Activated CD4-positive, alpha-beta memory T cell treated with anti-CD3 and anti-CD28 coated beads for 36 hours (primary cell): ENCODE data around the gene COX20. TPM values are rescaled to one million over a fixed set of nuclear protein-coding genes. Genes with fewer than 3 reads are reported as not detected.

ENCODE experiments used
- CTCF ChIA-PET: fragments of 350-600 bp; sonication (Branson Sonifier 250); formaldehyde crosslinking; loops from one replicate; lab custom pipeline; 2021; ENCODE audit warnings: antibody characterized with exemption, inconsistent platforms; lab: Charles Lee
- POLR2A ChIA-PET: fragments of 350-600 bp; sonication (Branson Sonifier 250); formaldehyde crosslinking; loops from one replicate; lab custom pipeline; 2021; ENCODE audit warnings: antibody characterized with exemption; lab: Charles Lee
- DNase-seq: peaks from one replicate; pipeline ENCODE4 v3.0.0-alpha.2; 2020
- H3K27ac Mint-ChIP-seq: one replicate; pipeline ENCODE4 v1.8.0; 2021; ENCODE audit warnings: mixed read lengths
- H3K27me3 Mint-ChIP-seq: one replicate; pipeline ENCODE4 v1.8.0; 2021; ENCODE audit warnings: mixed read lengths
- H3K36me3 Mint-ChIP-seq: one replicate; pipeline ENCODE4 v1.8.0; 2021; ENCODE audit warnings: mixed read lengths
- H3K4me1 Mint-ChIP-seq: one replicate; pipeline ENCODE4 v1.8.0; 2021; ENCODE audit warnings: low read depth, mixed read lengths
- H3K4me3 Mint-ChIP-seq: one replicate; pipeline ENCODE4 v1.8.0; 2021; ENCODE audit warnings: mild to moderate bottlenecking, mixed read lengths
- H3K9me3 Mint-ChIP-seq: one replicate; pipeline ENCODE4 v1.8.0; 2021; ENCODE audit warnings: mixed read lengths
- intact Hi-C: fragments of 100-400 bp; cut with micrococcal nuclease; formaldehyde crosslinking; loops from one replicate; pipeline ENCODE4 v1.15.1; 2023
- total RNA-seq, 2 experiments: library from RNA; stranded (reverse); gene quantifications; one replicate each; pipeline ENCODE4 v1.2.3, GENCODE V29; 2021

COX20 gene
- total RNA-seq, 2 experiments from 2014 or later = 23.4 to 27.8 TPM

GRCh38 chr1:244863491-244864252, 28.2 kb downstream of the COX20 start:
- Mint-ChIP-seq H3K36me3 (peaks cover 47% of the 10 kb centered on the region), H3K27ac (peak overlapping the region; percentile 97), H3K9me3 (no peaks in the 10 kb centered on the region), H3K4me1 (peaks cover 44% of the 10 kb centered on the region), H3K27me3 (no peaks in the 10 kb centered on the region), H3K4me3 (peak overlapping the region; percentile 99)
- CTCF ChIA-PET = interaction anchor here (0.9 to 4.3 kb wide), 9 partner anchors 12 to 262 kb away, joined by 3 to 32 read pairs (median 4); partner anchors contain the start of gene COX20
- intact Hi-C loops = loop anchor here (1.0 to 5.0 kb wide), 7 partner anchors 28 to 1704 kb away; partner anchors contain the start of genes CNST, COX20 and TFB2M
- DNase-seq = peak; percentile 49
- POLR2A ChIA-PET = interaction anchor here (1.5 to 13.4 kb wide), 6 partner anchors 13 to 188 kb away, joined by 3 to 219 read pairs (median 27); partner anchors contain the start of gene COX20

- Mint-ChIP-seq H3K4me3 (peak within 1 kb of the TSS; percentile 99), H3K36me3 (peaks cover 40% of the 10 kb centered on the region), H3K9me3 (no peaks in the 10 kb centered on the region)
Measured at GRCh38 chr1:244864253-244865027, 29.0 kb downstream of the COX20 start, which contains the start of gene HNRNPU. HNRNPU (minus strand) TSS chr1:244864543; CDS start chr1:244864307, 236 bp downstream.

DNA sequence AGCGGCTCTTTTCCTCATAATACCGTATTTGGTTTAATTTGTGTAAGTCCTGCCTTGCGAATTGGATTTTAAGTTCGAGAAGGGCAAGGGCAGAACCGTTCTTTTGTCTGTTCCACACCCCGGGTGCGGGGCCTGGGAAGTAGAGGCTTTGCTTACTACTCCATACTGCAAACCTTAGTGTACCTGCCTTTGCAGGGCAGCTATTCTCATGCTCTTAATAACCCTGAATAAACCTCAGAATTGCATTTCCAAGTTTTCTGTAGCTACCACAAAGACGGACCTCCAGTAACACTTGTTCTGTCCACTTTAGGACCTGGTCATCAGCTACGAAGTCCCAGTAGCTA, 29.5 kb downstream of the COX20 start:
- H3K36me3 Mint-ChIP-seq = peaks cover 35% of the 10 kb centered on the region
- POLR2A ChIA-PET = interaction anchor here (1.5 to 13.4 kb wide), 6 partner anchors 15 to 186 kb away, joined by 3 to 219 read pairs (median 27); partner anchors contain the start of gene COX20

More at GRCh38 chr1:244864253-244865027, 29.0 kb downstream of the COX20 start, which contains the start of gene HNRNPU:
- peak; percentile 97 for DNase-seq
- peak within 1 kb of the TSS; percentile 97 for H3K27ac Mint-ChIP-seq
- intact Hi-C loops = loop anchor here (1.0 to 5.0 kb wide), 6 partner anchors 29 to 1703 kb away; partner anchors contain the start of genes CNST, COX20 and TFB2M
- no peaks in the 10 kb centered on the region for H3K27me3 Mint-ChIP-seq
- POLR2A ChIA-PET = interaction anchor here (1.5 to 13.4 kb wide), 6 partner anchors 14 to 187 kb away, joined by 3 to 219 read pairs (median 27); partner anchors contain the start of gene COX20
- H3K4me1 Mint-ChIP-seq = peaks cover 38% of the 10 kb centered on the region
- CTCF ChIA-PET = interaction anchor here (0.9 to 4.3 kb wide), 12 partner anchors 13 to 263 kb away, joined by 3 to 32 read pairs (median 4); partner anchors contain the start of gene COX20

DNA sequence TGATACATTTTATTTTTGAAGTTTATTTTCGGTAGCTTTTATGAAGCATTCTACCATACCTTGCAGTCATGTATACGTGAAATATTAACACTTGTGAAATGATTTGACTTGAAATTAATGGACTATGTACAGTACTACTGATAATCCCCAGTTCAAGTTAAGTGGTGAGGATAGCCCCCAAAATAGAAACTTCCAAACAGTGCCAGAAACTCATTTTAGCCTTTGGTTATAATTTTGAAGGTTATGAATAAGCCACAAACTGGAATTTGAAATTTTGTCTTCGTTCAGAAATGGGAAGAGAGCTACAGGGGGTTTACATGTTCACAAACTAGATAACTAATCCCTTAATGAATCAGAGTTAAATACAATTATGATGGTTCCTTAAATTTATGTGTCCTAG, 30.4 kb downstream of the COX20 start:
- ChIA-PET CTCF (interaction anchor here (0.9 to 2.3 kb wide), 5 partner anchors 10 to 177 kb away, joined by 3 to 8 read pairs (median 5); no protein-coding TSS in a partner anchor), POLR2A (interaction anchor here (4.4 to 13.4 kb wide), 2 partner anchors 29 to 104 kb away, joined by 47 to 219 read pairs; partner anchors contain the start of gene COX20)
- H3K27me3 Mint-ChIP-seq = no peaks in the 10 kb centered on the region
- intact Hi-C loops = loop anchor here (2.0 kb wide), 2 partner anchors 53 to 177 kb away; no protein-coding TSS in a partner anchor
- no peaks in the 10 kb centered on the region for H3K9me3 Mint-ChIP-seq
- peak overlapping the region; percentile 99 for H3K4me3 Mint-ChIP-seq
- H3K4me1 Mint-ChIP-seq = peaks cover 27% of the 10 kb centered on the region
- peak overlapping the region; percentile 97 for H3K27ac Mint-ChIP-seq
- H3K36me3 Mint-ChIP-seq = peaks cover 28% of the 10 kb centered on the region
- DNase-seq = no peak

More for the DNA sequence above, 29.5 kb downstream of the COX20 start:
- Mint-ChIP-seq H3K27me3 (no peaks in the 10 kb centered on the region), H3K4me1 (peaks cover 34% of the 10 kb centered on the region), H3K4me3 (peak overlapping the region; percentile 99), H3K9me3 (no peaks in the 10 kb centered on the region), H3K27ac (peak overlapping the region; percentile 97)
- peak; percentile 44 for DNase-seq
- intact Hi-C loops = loop anchor here (2.0 kb wide), 2 partner anchors 54 to 178 kb away; no protein-coding TSS in a partner anchor
- CTCF ChIA-PET = interaction anchor here (1.0 to 2.3 kb wide), 9 partner anchors 13 to 263 kb away, joined by 3 to 8 read pairs (median 4); no protein-coding TSS in a partner anchor

DNA sequence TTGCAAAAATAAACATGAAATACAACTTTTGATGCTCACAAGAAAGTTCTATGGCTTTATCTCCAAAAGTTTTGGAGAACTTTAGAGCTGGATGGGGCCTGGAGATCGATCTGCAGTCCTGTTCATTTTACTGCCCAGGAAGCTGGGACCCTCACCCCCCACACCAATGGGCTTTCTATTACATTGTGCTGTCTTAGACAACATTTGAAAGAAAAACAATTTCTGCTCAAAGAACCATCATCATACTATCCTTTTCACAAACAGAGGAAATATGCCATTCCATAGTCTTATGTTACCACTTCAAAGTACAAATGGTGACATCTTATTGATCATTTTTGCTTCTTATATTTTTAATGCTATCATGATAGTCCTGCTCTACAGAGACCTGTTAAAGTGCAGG, 30.9 kb downstream of the COX20 start:
- H3K4me3 Mint-ChIP-seq = no peak overlapping the region
- H3K27ac Mint-ChIP-seq = no peak overlapping the region
- DNase-seq = no peak
- peaks cover 24% of the 10 kb centered on the region for H3K4me1 Mint-ChIP-seq
- no peaks in the 10 kb centered on the region for H3K9me3 Mint-ChIP-seq
- ChIA-PET CTCF (interaction anchor here (0.9 to 2.3 kb wide), 3 partner anchors 11 to 176 kb away, joined by 4 to 8 read pairs (median 5); no protein-coding TSS in a partner anchor), POLR2A (interaction anchor here (13.4 kb wide), 1 partner anchor 30 kb away, joined by 219 read pairs; the partner anchor contains the start of gene COX20)
- H3K27me3 Mint-ChIP-seq = no peaks in the 10 kb centered on the region
- intact Hi-C loops = no loop called here
- peaks cover 23% of the 10 kb centered on the region for H3K36me3 Mint-ChIP-seq

GRCh38 chr1:244868484-244869363, 33.3 kb downstream of the COX20 start:
- no peak overlapping the region for H3K27ac Mint-ChIP-seq
- intact Hi-C loops = no loop called here
- ChIA-PET POLR2A (interaction anchor here (0.8 kb wide), 1 partner anchor 38 kb away, joined by 3 read pairs; no protein-coding TSS in a partner anchor), CTCF (interaction anchor here (0.8 to 1.4 kb wide), 2 partner anchors 101 to 174 kb away, joined by 3 to 5 read pairs; a partner anchor contains a TSS)
- H3K4me1 Mint-ChIP-seq = peaks cover 19% of the 10 kb centered on the region
- DNase-seq = no peak
- H3K27me3 Mint-ChIP-seq = no peaks in the 10 kb centered on the region
- H3K4me3 Mint-ChIP-seq = no peak overlapping the region
- peaks cover 6% of the 10 kb centered on the region for H3K36me3 Mint-ChIP-seq
- no peaks in the 10 kb centered on the region for H3K9me3 Mint-ChIP-seq

- no peak overlapping the region for H3K4me3 Mint-ChIP-seq
- no peaks in the 10 kb centered on the region for H3K27me3 Mint-ChIP-seq
- CTCF ChIA-PET = interaction anchor here (0.8 kb wide), 1 partner anchor 100 kb away, joined by 3 read pairs; a partner anchor contains a TSS
- POLR2A ChIA-PET = interaction anchor here (0.8 kb wide), 1 partner anchor 38 kb away, joined by 3 read pairs; no protein-coding TSS in a partner anchor
- no peak overlapping the region for H3K27ac Mint-ChIP-seq
- intact Hi-C loops = no loop called here
- peaks cover 19% of the 10 kb centered on the region for H3K4me1 Mint-ChIP-seq
- no peaks in the 10 kb centered on the region for H3K9me3 Mint-ChIP-seq
- H3K36me3 Mint-ChIP-seq = no peaks in the 10 kb centered on the region
- no peak for DNase-seq
Measured at GRCh38 chr1:244869364-244869827, 33.9 kb downstream of the COX20 start.

DNA sequence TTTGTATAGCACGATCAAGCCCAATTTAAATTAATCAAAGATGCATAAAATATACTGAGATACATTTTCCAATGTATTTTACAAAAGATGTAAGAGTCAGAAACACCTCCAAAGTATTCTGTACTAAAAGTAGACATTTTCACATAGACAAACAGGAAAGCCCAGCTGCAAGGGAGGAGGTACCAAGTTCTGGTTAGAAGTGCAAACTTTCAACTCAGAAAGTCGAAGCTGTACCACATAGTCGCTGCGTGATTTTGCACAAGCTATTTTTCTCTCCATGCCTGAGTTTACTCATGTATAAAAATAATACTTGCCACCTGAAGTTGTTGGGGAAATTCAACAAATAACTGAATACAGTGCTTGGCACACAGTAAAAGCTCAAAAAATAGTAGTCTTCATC, 34.5 kb downstream of the COX20 start:
- intact Hi-C loops = no loop called here
- H3K27ac Mint-ChIP-seq = no peak overlapping the region
- no peak overlapping the region for H3K4me3 Mint-ChIP-seq
- DNase-seq = no peak
- H3K27me3 Mint-ChIP-seq = no peaks in the 10 kb centered on the region
- CTCF ChIA-PET = interaction anchor here (1.2 kb wide), 1 partner anchor 173 kb away, joined by 4 read pairs; no protein-coding TSS in a partner anchor
- no peaks in the 10 kb centered on the region for H3K9me3 Mint-ChIP-seq
- no peaks in the 10 kb centered on the region for H3K36me3 Mint-ChIP-seq
- peaks cover 17% of the 10 kb centered on the region for H3K4me1 Mint-ChIP-seq
- POLR2A ChIA-PET = no interaction called here

GRCh38 chr1:244874974-244875579, 39.6 kb downstream of the COX20 start:
- CTCF ChIA-PET = no interaction called here
- H3K27me3 Mint-ChIP-seq = no peaks in the 10 kb centered on the region
- POLR2A ChIA-PET = no interaction called here
- H3K27ac Mint-ChIP-seq = no peak overlapping the region
- no peak for DNase-seq
- H3K9me3 Mint-ChIP-seq = no peaks in the 10 kb centered on the region
- no peak overlapping the region for H3K4me3 Mint-ChIP-seq
- H3K36me3 Mint-ChIP-seq = no peaks in the 10 kb centered on the region
- no peaks in the 10 kb centered on the region for H3K4me1 Mint-ChIP-seq
- intact Hi-C loops = no loop called here
